Measurements from ENCODE around the gene VAV2. TPM values are rescaled to one million over a fixed set of nuclear protein-coding genes. Genes with fewer than 3 reads are reported as not detected.

The VAV2 gene
- polyA plus RNA-seq, 1 of the 3 experiments (the other 2 are of a cell fraction): 14.9 TPM

DNA sequence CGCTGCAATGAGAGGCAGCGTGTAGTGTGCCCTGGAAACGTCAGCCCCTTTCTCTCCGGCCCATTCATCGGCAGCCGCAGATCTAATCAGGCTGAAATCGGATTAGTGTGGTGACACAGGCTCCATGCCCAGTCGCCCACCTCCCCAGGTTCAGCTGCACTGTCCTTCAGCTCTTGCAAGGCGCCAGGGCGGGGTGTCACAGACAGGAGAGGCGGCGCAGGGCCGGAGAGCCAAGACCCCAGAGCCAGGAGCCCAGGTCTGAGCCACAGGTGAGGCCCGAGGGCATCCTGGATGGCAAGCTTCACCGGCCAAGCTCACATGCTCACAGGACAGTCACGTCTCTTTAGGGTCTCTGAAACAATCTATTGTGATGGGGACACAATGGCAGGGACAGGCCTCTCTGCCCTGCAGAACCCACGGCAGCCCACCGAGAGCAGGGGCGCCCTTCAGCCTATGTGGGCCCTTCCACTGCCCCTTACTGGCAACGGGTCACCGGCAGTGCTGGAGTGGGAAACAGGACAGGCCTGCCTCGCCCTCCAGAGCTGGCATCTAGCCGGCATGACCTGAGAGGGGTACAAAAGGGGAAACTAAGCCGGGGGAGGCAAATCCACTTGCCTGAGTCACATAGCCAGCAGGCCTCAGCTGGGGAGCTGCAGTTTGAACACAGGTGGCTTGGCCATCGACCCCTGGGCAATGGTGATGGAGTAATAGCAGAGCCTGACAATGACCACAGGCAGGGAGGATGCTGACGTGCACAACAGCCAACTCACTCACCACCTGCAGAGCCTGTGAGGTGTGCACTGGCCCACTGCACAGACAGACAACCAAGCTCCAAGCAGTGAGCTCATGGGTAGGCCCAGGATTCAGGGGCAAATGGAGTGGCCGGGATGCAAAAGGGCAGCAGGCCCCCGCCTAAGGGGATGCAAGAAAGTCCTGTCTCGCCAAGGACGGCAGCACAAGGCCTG is 48.1 kb downstream of the VAV2 start:
- ChIA-PET POLR2A (interaction anchor here (0.6 to 1.4 kb wide), 3 partner anchors 19 to 69 kb away, joined by 4 to 5 read pairs (median 5); no protein-coding TSS in a partner anchor), CTCF (interaction anchor here (0.5 to 5.3 kb wide), 15 partner anchors 8 to 194 kb away, joined by 3 to 39 read pairs (median 4); no protein-coding TSS in a partner anchor)
- H3F3A ChIP-seq (replicated peaks; ENCODE audit: insufficient read depth): peaks cover 13% of the 10 kb centered on the region
- H3K4me2 ChIP-seq: peak overlapping the region; percentile 55
- peaks cover 13 to 75% of the 10 kb centered on the region in 2 experiments for H3K4me1 ChIP-seq (ENCODE audit: control insufficient read depth in 1 of 2, insufficient read depth in 2 of 2, low read depth in 1 of 2, low read length in 1 of 2)
- no peaks in the 10 kb centered on the region for H3K9me3 ChIP-seq
- H3K4me3 ChIP-seq (ENCODE audit: low read depth in 2 of 2, low read length in 1 of 2): no peak overlapping the region
- peaks cover 98% of the 10 kb centered on the region for H3K79me2 ChIP-seq (ENCODE audit: insufficient read depth)
- no peak overlapping the region for H2AFZ ChIP-seq (ENCODE audit: low read depth)
- peak overlapping the region; percentile 2; the same call in 1 of the 2 replicates for H3K9ac ChIP-seq
- 57% methylated on average over 11 of the region's 30 CpGs for WGBS (ENCODE audit: low lambda C conversion rate)
- no peaks in the 10 kb centered on the region for H3K27me3 ChIP-seq (ENCODE audit: insufficient read depth)
- H3K36me3 ChIP-seq (replicated peaks in 1 of 2; ENCODE audit: control insufficient read depth in 1 of 2, insufficient read depth in 2 of 2, low read length in 1 of 2): no peaks in the 10 kb centered on the region
- peak overlapping the region; percentile 75 to 97 for H3K27ac ChIP-seq (ENCODE audit: low read depth in 2 of 2, low read length in 1 of 2)
- peaks cover 41% of the 10 kb centered on the region for H4K20me1 ChIP-seq (ENCODE audit: insufficient read depth)
- no peaks in the 10 kb centered on the region for H3K9me2 ChIP-seq
- peak; percentile 90 for TF ChIP-seq MXI1 (IDR thresholded peaks at IDR 0.05; ENCODE audit: low read depth, low read length)
- peak; percentile 42 for TF ChIP-seq RAD21 (IDR thresholded peaks at IDR 0.05; ENCODE audit: low read length)
- no peak for TF ChIP-seq NFIC (IDR thresholded peaks at IDR 0.05; ENCODE audit: borderline replicate concordance)
- no peak for TF ChIP-seq TEAD4 (IDR thresholded peaks at IDR 0.05; ENCODE audit: borderline replicate concordance, insufficient read depth)
- TF ChIP-seq TCF12 (IDR thresholded peaks at IDR 0.05): no peak
- peak in 1 of 2 experiments; percentile 81; a peak in 2 of 4 replicates for TF ChIP-seq EP300 (IDR thresholded peaks at IDR 0.05; ENCODE audit: borderline replicate concordance in 1 of 2, low read depth in 1 of 2, low read length in 1 of 2)
- TF ChIP-seq CHD2 (IDR thresholded peaks at IDR 0.05; ENCODE audit: low read length, partially characterized antibody): peak; percentile 84
- TF ChIP-seq, protein P1, sequence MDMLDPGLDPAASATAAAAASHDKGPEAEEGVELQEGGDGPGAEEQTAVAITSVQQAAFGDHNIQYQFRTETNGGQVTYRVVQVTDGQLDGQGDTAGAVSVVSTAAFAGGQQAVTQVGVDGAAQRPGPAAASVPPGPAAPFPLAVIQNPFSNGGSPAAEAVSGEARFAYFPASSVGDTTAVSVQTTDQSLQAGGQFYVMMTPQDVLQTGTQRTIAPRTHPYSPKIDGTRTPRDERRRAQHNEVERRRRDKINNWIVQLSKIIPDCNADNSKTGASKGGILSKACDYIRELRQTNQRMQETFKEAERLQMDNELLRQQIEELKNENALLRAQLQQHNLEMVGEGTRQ (IDR thresholded peaks at IDR 0.05; ENCODE audit: borderline replicate concordance, low read depth, low read length): no peak
- TF ChIP-seq, protein P2, sequence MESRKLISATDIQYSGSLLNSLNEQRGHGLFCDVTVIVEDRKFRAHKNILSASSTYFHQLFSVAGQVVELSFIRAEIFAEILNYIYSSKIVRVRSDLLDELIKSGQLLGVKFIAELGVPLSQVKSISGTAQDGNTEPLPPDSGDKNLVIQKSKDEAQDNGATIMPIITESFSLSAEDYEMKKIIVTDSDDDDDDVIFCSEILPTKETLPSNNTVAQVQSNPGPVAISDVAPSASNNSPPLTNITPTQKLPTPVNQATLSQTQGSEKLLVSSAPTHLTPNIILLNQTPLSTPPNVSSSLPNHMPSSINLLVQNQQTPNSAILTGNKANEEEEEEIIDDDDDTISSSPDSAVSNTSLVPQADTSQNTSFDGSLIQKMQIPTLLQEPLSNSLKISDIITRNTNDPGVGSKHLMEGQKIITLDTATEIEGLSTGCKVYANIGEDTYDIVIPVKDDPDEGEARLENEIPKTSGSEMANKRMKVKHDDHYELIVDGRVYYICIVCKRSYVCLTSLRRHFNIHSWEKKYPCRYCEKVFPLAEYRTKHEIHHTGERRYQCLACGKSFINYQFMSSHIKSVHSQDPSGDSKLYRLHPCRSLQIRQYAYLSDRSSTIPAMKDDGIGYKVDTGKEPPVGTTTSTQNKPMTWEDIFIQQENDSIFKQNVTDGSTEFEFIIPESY (IDR thresholded peaks at IDR 0.05; ENCODE audit: borderline replicate concordance, low read depth): no peak
- TF ChIP-seq, protein P3, sequence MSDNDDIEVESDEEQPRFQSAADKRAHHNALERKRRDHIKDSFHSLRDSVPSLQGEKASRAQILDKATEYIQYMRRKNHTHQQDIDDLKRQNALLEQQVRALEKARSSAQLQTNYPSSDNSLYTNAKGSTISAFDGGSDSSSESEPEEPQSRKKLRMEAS (IDR thresholded peaks at IDR 0.05; ENCODE audit: low read depth): no peak
- TF ChIP-seq RCOR1 (IDR thresholded peaks at IDR 0.05; ENCODE audit: low read length): peak; percentile 85; the same call in 1 of the 2 replicates
- no peak for TF ChIP-seq RFX5 (IDR thresholded peaks at IDR 0.05; ENCODE audit: low read length)
- peak; percentile 89 for TF ChIP-seq FOXJ3 (CRISPR knock-in tag; IDR thresholded peaks at IDR 0.05)
- peak; percentile 100 for TF ChIP-seq GATA2 (CRISPR knock-in tag; IDR thresholded peaks at IDR 0.05)
- TF ChIP-seq, protein P4, sequence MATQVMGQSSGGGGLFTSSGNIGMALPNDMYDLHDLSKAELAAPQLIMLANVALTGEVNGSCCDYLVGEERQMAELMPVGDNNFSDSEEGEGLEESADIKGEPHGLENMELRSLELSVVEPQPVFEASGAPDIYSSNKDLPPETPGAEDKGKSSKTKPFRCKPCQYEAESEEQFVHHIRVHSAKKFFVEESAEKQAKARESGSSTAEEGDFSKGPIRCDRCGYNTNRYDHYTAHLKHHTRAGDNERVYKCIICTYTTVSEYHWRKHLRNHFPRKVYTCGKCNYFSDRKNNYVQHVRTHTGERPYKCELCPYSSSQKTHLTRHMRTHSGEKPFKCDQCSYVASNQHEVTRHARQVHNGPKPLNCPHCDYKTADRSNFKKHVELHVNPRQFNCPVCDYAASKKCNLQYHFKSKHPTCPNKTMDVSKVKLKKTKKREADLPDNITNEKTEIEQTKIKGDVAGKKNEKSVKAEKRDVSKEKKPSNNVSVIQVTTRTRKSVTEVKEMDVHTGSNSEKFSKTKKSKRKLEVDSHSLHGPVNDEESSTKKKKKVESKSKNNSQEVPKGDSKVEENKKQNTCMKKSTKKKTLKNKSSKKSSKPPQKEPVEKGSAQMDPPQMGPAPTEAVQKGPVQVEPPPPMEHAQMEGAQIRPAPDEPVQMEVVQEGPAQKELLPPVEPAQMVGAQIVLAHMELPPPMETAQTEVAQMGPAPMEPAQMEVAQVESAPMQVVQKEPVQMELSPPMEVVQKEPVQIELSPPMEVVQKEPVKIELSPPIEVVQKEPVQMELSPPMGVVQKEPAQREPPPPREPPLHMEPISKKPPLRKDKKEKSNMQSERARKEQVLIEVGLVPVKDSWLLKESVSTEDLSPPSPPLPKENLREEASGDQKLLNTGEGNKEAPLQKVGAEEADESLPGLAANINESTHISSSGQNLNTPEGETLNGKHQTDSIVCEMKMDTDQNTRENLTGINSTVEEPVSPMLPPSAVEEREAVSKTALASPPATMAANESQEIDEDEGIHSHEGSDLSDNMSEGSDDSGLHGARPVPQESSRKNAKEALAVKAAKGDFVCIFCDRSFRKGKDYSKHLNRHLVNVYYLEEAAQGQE (IDR thresholded peaks at IDR 0.05; ENCODE audit: low read depth, low read length): no peak
- TF ChIP-seq FOXM1 (IDR thresholded peaks at IDR 0.05; ENCODE audit: low read depth): no peak
- DNase-seq: peak; percentile 92

Measured in SK-N-SH (cell line).